ENCODE results near the gene PTGER1. TPM values are rescaled to one million over a fixed set of nuclear protein-coding genes. Genes with fewer than 3 reads are reported as not detected.

Gene PTGER1
- total RNA-seq, 2 experiments from 2014 or later: 0.34 to 0.36 TPM

Other genes with a start within 250 kb of the PTGER1 start
- gene ADGRE5, start 93.9 kb downstream of the PTGER1 start, total RNA-seq: 100 to 1,000 TPM; 304 to 315 TPM
- 100 to 1,000 TPM; 192 to 202 TPM for gene DDX39A, start 56.0 kb downstream of the PTGER1 start, total RNA-seq
- 100 to 1,000 TPM; 244 to 265 TPM for gene PKN1, start 42.0 kb downstream of the PTGER1 start, total RNA-seq
- gene GIPC1, start 20.8 kb upstream of the PTGER1 start, total RNA-seq: 10 to 100 TPM; 31.7 to 32.4 TPM
- gene DNAJB1, start 43.0 kb upstream of the PTGER1 start, total RNA-seq: 100 to 1,000 TPM; 103 to 110 TPM
- 100 to 1,000 TPM; 161 to 168 TPM for gene TECR, start 54.2 kb upstream of the PTGER1 start, total RNA-seq
- 100 to 1,000 TPM in 1 of 2 experiments, 10 to 100 TPM in 1; 90.7 to 108 TPM for gene NDUFB7, start 96.7 kb upstream of the PTGER1 start, total RNA-seq
- gene CLEC17A, start 107.7 kb upstream of the PTGER1 start, total RNA-seq: under 1 TPM in 1 of 2 experiments, not detected in 1; 0.17 TPM
- gene ADGRE3, start 199.5 kb upstream of the PTGER1 start, total RNA-seq: not detected
- gene ZNF333, start 214.7 kb upstream of the PTGER1 start, total RNA-seq: 10 to 100 TPM; 16.8 to 19.0 TPM

All from activated naive CD8-positive, alpha-beta T cell treated with anti-CD3 and anti-CD28 coated beads, Interleukin-2, amount 10 ng/mL, durations not matched to agents 7 days and 5 days (primary cell).